HL-60 (cell line): Measurements from ENCODE around the gene BMPER.

Source experiments
- DNase-seq, 2 experiments: peaks; one replicate each; pipeline ENCODE4 v3.0.0-alpha.2; 2010 to 2020; ENCODE audit warnings: low read depth in 1 of 2, low spot score in 1 of 2
- H3K27ac ChIP-seq: fragments of 250-450 bp; sonication (Bioruptor Pico); replicated peaks from 2 replicates; pipeline ENCODE4 v1.5.1; 2020; ENCODE audit warnings: mild to moderate bottlenecking, moderate library complexity
- H3K27me3 ChIP-seq: fragments of 250-450 bp; sonication (Bioruptor Pico); 2 replicates; pipeline ENCODE4 v1.5.1; 2021; ENCODE audit warnings: mild to moderate bottlenecking, moderate library complexity; ENCODE audit not compliant: insufficient read depth, poor library complexity, severe bottlenecking
- H3K4me3 ChIP-seq: replicated peaks from 2 replicates; pipeline ENCODE4 v1.5.1; 2011; ENCODE audit warnings: mild to moderate bottlenecking, control low read depth, low read length; ENCODE audit not compliant: insufficient read depth
- GABPA ChIP-seq: IDR thresholded peaks from 2 replicates; pipeline ENCODE4 v1.6.1; 2012; ENCODE audit warnings: low read depth
- POLR2AphosphoS5 ChIP-seq: IDR thresholded peaks from 2 replicates; pipeline ENCODE4 v1.6.1; 2012; ENCODE audit warnings: low read depth
- REST ChIP-seq: IDR thresholded peaks from 2 replicates; pipeline ENCODE4 v1.6.1; 2012; ENCODE audit warnings: low read depth; ENCODE audit not compliant: insufficient replicate concordance
- SPI1 ChIP-seq: IDR thresholded peaks from 2 replicates; pipeline ENCODE4 v1.6.1; 2012; ENCODE audit warnings: low read depth, mild to moderate bottlenecking, borderline replicate concordance
- TF ChIP-seq, protein P1 (sequence below): IDR thresholded peaks from one replicate; pipeline ENCODE4 v1.5.1; 2011; ENCODE audit warnings: low read length, control low read depth, inconsistent platforms; ENCODE audit not compliant: insufficient read depth

The BMPER gene

GRCh38 chr7:34025600-34025999, 120.3 kb downstream of the BMPER start:
- H3K27ac ChIP-seq: no peak overlapping the region
- TF ChIP-seq, protein P1, sequence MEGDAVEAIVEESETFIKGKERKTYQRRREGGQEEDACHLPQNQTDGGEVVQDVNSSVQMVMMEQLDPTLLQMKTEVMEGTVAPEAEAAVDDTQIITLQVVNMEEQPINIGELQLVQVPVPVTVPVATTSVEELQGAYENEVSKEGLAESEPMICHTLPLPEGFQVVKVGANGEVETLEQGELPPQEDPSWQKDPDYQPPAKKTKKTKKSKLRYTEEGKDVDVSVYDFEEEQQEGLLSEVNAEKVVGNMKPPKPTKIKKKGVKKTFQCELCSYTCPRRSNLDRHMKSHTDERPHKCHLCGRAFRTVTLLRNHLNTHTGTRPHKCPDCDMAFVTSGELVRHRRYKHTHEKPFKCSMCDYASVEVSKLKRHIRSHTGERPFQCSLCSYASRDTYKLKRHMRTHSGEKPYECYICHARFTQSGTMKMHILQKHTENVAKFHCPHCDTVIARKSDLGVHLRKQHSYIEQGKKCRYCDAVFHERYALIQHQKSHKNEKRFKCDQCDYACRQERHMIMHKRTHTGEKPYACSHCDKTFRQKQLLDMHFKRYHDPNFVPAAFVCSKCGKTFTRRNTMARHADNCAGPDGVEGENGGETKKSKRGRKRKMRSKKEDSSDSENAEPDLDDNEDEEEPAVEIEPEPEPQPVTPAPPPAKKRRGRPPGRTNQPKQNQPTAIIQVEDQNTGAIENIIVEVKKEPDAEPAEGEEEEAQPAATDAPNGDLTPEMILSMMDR: no peak
- TF ChIP-seq GABPA (no peak), SPI1 (no peak), POLR2AphosphoS5 (no peak), REST (no peak)
- H3K27me3 ChIP-seq: no peaks in the 10 kb centered on the region
- no peak overlapping the region for H3K4me3 ChIP-seq
- no peak for DNase-seq

DNA sequence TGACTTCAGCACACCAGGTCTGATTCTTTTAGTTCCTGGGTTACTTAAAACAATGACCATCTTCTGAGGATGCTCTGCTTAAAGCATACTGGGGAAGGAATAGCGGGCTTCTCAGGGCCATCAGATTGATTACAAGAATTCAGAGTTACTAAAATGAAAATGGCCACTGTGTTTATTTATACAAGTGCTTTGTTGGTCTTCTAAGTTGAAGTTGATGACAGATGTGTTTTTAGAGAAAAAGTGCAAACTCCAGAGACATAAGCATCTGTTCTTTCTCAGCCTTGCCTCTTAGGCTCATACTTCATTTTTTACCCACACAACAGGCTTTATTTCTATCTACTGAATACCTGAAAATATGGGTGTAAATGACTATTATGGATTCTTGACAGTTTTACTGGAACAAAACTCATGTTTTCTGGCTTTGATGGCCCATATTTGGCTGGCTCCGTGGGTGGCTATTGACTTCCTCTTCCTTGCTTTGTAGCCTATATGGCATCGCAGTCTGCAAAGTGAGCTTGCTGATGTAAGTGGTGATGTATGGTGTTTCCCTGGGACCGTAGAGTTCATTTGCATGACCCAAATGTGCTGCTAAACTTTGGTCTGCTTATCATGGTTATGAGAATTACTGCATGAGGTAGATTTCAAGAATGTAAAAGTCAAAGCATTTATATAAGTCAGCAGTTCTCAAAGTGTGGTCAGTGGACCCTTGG, 121.3 kb downstream of the BMPER start:
- Histone ChIP-seq H3K27me3 (no peaks in the 10 kb centered on the region), H3K27ac (no peak overlapping the region), H3K4me3 (no peak overlapping the region)
- 0 out of 2 replicates have a peak, but pooled peaks have one; percentile 5 for TF ChIP-seq SPI1
- TF ChIP-seq, protein P1: no peak
- no peak for DNase-seq

- DNase-seq: no peak
- no peak overlapping the region for H3K27ac ChIP-seq
- TF ChIP-seq POLR2AphosphoS5 (no peak), SPI1 (no peak), REST (no peak), GABPA (no peak)
- TF ChIP-seq, protein P1: no peak
- H3K27me3 ChIP-seq: no peaks in the 10 kb centered on the region
- H3K4me3 ChIP-seq: no peak overlapping the region
These were observed 125.8 kb downstream of the BMPER start for GRCh38 chr7:34031156-34031555.

- no peak for DNase-seq
- Histone ChIP-seq H3K27ac (no peak overlapping the region), H3K4me3 (no peak overlapping the region), H3K27me3 (no peaks in the 10 kb centered on the region)
- TF ChIP-seq SPI1 (no peak), POLR2AphosphoS5 (no peak), GABPA (no peak), REST (no peak)
- TF ChIP-seq, protein P1: no peak
These were observed 129.4 kb downstream of the BMPER start for GRCh38 chr7:34034728-34035127.
